HG03103 (cell line): ENCODE data around the gene RAP1A.

Experiments
- ATAC-seq: cut with Tn5 transposase; IDR thresholded peaks from one replicate; pipeline ENCODE4 v1.9.1; 2021; ENCODE audit warnings: low read depth; ENCODE audit not compliant: unreplicated experiment

The RAP1A gene

GRCh38 chr1:111619635-111620440 is at the start of gene RAP1A:
Gene RAP1A (plus strand): TSS chr1:111619789. CDS start chr1:111691361, 71,572 bp downstream.
- peak; percentile 46 for ATAC-seq

GRCh38 chr1:111569913-111570312 is 49.7 kb upstream of the RAP1A start:
- ATAC-seq: no peak

- no peak for ATAC-seq
Measured at GRCh38 chr1:111570781-111571181, 48.8 kb upstream of the RAP1A start.

DNA sequence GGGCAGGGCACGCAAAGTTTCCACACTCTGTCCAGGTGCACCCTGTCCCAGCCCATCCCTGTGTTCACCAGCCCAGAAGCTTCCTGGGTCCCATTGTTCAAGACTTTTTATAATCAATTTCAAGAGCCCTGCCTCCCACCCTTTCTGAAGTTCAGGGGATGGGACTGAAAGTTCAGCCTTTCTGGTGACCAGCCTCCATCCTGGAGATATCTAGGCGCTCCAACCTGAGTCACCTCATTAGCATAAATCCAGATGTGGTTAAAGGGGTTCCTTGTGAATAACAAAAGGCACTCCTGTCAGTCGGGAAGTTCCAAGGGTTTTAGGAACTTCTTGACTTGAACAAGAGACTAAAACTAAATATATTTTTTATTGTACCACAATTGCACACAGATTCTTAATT is 48.4 kb upstream of the RAP1A start:
- no peak for ATAC-seq

GRCh38 chr1:111571987-111572386 is 47.6 kb upstream of the RAP1A start:
- ATAC-seq: no peak

DNA sequence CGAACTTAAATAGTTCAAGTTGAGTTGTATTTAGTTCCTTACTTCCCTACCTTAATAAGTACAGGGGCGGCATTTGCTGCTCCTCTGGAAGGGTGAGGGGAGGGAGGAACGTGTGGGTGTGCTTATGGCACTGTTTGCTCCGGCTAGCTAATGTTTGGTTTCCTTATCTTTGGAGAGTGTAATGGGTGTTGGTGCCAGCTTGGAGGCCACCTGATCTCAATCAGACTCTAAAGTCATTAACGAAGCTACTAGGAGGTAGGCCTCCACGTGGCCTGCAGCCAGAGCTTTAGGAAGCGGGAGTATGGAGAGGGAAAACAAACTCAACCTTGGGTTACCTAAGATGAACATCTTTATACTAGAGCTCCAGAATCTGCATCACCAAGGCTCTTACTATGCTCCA is 43.0 kb upstream of the RAP1A start:
- ATAC-seq: no peak

- ATAC-seq: no peak
Measured at GRCh38 chr1:111577814-111578213, 41.8 kb upstream of the RAP1A start.

GRCh38 chr1:111581166-111581565 is 38.4 kb upstream of the RAP1A start:
- no peak for ATAC-seq

- no peak for ATAC-seq
Measured at GRCh38 chr1:111582016-111582415, 37.6 kb upstream of the RAP1A start.

GRCh38 chr1:111582644-111583618 is 36.7 kb upstream of the RAP1A start:
- no peak for ATAC-seq

DNA sequence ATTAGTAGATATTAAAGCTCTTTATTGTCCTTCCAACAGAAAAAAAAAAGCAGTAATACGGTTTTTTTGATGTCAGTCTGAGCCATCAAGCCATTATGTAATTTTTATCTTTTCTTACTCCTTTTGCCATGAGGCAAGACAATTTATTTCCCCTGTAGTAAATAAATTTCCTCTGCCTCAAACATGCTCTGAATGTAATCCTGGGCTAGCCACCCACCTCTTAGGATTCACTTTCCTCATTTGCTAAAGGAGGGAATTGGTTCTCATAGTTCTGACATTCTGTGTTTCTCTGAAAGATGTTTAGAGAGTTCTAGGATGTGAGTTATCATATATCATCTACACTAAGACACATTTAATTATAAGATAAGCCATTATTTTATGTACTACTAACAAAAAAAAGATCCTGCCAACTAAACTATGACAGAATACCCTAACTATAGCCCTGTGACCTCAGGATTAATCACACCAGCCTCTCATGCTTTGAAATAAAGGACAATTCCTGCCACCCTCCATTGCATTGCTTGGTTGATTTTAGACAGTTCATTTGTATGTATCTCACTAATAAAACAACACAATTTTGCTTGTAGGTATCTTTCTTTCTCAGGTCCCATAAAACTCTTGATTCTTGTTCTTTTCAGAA is 34.0 kb upstream of the RAP1A start:
- no peak for ATAC-seq

- no peak for ATAC-seq
Measured at GRCh38 chr1:111586112-111586511, 33.5 kb upstream of the RAP1A start.

- ATAC-seq: no peak
Measured at GRCh38 chr1:111587509-111588174, 31.9 kb upstream of the RAP1A start.

- ATAC-seq: no peak
Measured at GRCh38 chr1:111591937-111592336, 27.7 kb upstream of the RAP1A start.

DNA sequence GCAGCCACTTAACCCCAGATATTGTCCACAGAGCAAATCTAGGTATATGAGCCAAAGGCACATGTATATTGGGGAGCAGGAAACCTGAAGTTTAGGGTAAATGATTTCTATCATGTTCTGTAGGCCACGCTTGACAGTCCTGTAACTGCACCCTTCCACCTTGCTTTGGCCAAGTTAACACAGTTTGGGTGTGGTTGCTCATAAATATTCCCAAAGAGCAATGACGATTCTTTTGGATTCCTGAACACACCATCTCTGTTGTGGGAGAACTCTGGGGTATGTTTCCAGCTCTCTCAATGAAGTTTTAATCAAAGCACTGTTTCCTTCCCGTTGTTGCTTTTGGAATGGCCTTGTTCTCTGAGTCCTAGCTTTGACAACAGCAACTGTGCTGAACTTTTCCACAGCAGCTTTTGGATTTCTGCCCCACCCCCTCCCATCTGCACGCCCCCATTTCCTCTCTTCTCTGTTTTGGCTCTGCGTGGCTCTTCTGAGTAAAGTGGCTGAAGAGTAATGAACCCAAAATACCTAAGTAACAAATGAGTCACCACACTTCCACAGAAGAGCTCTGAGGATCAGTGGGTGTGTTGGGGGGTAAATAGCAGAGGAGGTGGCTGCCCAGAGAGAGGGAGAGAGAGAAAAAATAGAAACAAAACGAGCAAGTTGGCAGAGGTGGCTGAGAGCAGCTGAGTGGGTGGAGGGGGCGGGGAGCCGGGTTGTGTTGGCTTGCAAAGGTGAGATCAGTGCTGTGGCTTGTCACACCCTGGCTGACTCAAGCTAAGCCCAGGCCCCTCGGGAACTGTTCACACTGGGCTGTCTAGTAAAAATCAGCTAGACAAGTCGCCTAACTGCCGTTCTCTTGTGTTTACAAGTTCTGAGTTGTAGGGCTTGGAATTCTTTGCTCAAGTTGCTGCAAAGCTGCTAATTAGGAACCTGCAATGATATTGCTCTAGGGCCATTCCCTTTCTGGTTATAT is 26.9 kb upstream of the RAP1A start:
- peak; percentile 76 for ATAC-seq

- no peak for ATAC-seq
Measured at GRCh38 chr1:111593403-111594305, 25.9 kb upstream of the RAP1A start.

DNA sequence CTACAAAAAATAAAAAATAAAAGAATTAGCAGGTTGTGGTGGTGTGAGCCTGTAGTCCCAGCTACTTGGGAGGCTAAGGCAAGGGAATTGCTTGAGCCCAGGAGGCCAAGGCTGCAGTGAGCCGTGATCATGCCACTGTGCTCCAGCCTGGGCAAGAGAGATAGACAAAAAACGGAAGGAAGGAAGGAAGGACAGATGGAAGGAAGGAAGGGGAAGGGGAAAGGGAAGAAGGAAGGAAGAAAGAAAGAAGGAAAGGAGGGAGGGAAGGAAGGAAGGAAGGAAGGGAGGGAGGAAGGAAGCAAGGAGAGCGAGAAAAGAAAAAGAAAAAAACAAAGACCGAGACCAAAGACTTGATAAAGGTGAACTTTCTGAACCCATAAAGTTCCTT is 25.3 kb upstream of the RAP1A start:
- no peak for ATAC-seq

DNA sequence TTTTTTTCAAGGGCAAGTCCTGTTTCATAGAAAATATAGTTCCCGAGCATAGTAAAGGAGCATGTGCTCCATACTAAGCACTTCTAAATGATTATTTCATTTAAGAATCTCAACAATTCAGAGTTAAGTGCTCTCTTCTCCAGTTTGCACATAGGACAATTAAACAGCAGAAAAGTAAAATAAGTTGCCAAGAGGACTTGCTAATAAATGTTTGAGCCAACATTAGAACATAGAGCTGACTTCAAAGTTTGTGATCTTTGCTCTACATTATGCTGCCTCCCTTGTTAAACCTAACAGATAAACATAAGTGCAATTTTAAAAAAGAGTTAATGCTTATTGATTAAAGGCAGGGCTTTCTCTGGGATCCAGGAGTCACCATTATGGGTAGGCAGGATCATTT is 23.8 kb upstream of the RAP1A start:
- no peak for ATAC-seq
